GM12873 (cell line): Measurements from ENCODE around the gene LGMN.

Experiments
- TF ChIP-seq, protein P1 (sequence below): IDR thresholded peaks from 2 replicates; pipeline ENCODE4 v1.5.1; 2012; ENCODE audit warnings: low read depth, mild to moderate bottlenecking, moderate library complexity, low read length, control low read depth; ENCODE audit not compliant: insufficient read depth; ENCODE audit errors: missing control alignments

Gene LGMN

DNA sequence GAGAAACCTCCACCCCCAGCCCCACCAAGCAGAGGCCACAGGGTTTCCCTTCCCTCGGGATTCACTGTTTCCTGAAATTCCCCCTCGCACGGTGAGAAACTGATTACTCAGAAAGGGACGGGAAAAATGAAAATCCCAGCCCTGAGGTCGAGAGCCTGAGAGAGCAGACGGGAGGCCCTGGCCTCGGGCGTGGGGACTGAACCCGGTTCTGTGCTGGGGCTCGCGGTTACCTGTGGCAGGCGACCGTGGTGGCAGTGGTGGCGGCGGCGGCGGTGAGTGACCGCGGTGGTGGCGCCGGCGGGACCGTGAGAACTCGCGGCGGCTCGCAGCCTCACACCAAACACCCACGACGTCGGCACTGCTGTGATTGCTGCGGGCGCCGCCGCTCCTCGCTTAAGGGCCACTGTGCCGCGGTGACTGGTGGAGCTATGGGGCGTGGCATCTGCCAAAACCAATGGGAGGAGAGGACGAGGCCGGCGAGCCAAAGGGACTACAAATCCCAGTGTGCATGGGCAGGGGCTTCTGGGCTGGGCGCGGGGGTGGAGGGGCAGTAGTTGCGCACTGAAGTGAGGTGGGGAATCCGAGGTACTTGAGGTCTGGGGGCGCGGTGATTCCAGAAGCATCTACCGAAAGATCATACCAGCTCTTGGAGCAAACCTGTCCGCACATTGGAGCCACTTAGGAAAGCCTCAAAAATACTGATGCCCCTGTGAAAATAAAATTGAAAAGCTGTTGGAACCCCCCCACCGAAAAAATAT is at the start of gene LGMN:
Gene LGMN, minus strand, starts transcription at position 369 of the 758 bp plus-strand sequence. CDS start 15,841 bp downstream, outside the sequence.
- TF ChIP-seq, protein P1, sequence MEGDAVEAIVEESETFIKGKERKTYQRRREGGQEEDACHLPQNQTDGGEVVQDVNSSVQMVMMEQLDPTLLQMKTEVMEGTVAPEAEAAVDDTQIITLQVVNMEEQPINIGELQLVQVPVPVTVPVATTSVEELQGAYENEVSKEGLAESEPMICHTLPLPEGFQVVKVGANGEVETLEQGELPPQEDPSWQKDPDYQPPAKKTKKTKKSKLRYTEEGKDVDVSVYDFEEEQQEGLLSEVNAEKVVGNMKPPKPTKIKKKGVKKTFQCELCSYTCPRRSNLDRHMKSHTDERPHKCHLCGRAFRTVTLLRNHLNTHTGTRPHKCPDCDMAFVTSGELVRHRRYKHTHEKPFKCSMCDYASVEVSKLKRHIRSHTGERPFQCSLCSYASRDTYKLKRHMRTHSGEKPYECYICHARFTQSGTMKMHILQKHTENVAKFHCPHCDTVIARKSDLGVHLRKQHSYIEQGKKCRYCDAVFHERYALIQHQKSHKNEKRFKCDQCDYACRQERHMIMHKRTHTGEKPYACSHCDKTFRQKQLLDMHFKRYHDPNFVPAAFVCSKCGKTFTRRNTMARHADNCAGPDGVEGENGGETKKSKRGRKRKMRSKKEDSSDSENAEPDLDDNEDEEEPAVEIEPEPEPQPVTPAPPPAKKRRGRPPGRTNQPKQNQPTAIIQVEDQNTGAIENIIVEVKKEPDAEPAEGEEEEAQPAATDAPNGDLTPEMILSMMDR: no peak

DNA sequence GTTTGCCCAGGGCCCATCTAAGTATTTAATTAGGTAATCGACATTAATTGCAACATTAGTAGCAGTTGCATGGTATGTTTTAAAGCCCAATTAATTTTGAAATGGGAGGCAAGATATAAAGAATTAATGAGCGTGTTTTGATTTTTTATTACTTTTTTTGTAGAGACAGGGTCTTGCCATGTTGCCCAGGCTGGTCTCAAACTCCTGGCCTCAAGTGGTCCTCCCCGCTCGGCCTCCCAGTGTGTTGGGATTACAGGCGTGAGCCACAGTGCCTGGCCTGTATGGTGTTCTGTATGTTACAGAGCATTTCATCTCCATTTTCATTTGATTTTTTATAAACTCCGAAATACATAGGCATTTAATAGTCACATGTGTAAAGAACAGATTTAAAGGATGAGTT is 46.5 kb upstream of the LGMN start:
- TF ChIP-seq, protein P1: no peak

DNA sequence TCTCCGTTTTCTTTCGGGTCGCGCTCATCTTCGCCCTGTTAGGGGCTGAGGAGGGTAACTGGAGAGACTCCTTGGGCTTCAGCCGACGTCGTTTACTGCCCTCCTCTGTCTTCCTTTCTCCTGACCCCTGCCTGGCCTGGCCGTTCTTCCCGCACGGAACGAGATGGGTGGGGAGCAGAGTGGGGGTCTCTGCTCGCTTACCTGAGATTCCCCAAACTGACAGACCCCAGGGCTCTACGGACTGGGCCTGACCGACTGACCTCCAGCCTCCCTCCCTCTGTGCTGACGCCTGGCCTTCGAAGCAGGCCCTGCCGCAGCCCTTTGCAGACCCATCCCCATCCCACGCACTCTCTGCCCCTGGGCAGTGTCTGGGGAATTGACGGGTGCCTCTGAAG is 46.1 kb upstream of the LGMN start:
- TF ChIP-seq, protein P1: no peak

DNA sequence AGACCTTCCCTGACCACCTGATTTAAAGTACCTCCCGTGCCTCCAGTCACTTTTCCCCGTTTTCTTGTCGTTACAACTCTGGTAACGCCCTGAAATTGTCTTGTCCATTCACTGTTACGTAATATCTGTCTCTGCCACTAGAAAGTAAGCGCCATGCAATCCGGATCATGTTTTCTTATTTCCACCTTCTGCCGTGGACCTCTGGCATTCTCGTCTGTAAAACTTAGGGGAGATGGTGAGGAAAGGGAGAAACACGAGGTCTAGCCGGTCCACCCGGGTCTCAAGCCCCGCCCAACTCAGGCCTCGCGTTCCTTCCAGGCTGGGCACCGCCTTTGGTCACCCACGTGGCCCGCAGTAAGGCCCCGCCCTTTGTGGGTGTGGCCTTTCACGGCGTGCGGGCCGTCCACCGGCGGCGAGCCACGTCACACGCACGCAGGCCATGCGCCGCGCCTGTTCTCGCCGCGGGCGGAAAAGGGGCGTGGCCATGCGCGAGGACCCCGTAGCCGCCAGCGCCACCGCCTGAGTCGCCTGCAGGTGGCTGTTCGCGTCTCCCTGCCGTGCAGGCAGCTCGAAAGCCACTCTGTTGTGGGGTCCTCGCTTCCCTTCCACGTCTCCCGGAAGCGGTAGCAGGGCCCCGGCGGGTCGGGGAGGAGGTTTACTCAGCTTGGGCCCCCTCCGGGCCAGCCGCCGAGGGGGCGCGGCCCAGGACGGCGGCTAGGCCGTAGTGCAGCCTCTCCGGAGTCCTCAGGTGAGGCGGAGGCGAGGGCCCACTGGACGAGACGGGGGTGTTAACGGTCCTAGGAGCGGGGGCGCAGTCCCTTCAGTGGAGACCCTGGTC is 45.5 kb upstream of the LGMN start, which contains the start of gene GOLGA5:
Gene GOLGA5, plus strand, starts transcription at position 597 of the 838 bp plus-strand sequence. CDS start 3,133 bp downstream, outside the sequence.
- TF ChIP-seq, protein P1: no peak

DNA sequence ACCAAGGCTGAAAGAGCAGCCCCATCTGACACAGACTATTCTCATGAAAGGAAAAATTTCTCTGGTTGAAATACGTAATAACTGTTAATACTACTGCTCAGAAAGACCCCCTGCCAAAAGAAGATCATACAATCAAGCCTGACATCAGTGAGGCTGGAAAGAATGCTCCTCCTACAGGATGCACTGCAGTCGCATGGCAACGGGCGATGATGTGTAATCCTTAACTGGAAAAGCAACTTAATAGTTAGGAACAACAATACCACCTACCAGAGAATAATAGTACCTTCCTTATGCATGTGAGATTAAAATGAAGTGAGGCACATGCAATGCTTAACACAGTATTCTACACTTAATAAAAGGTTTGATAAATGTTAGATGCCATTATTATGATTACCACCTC is 44.5 kb upstream of the LGMN start:
- TF ChIP-seq, protein P1: no peak

DNA sequence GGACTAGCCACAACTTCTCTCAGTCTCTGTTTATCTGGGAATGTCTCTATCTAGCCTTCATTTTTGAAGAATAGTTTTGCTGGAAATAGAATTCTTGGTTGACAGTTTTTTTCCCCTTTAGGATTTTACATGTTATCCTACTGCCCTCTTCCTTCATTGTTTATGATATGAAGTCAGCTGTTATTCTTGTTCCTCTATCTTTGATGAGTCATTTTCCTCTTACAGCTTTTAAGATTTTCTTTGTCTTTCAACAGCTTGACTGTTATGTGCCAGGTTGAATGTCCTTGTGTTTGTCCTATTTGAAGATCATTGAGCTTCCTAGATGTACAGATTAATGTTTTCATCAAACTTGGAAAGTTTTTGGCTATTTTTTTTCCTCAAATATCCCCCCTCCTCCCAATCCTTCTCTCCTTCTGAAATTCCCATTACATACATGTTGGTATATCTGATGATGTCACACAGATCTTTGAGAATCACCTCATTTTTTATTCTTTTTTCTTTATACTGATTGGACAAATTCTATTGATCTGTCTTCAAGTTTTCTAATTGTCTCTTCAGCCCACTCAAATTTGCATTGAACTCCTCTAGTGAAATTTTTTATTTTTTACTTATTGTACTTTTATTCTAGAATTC is 41.1 kb upstream of the LGMN start:
- TF ChIP-seq, protein P1: no peak

DNA sequence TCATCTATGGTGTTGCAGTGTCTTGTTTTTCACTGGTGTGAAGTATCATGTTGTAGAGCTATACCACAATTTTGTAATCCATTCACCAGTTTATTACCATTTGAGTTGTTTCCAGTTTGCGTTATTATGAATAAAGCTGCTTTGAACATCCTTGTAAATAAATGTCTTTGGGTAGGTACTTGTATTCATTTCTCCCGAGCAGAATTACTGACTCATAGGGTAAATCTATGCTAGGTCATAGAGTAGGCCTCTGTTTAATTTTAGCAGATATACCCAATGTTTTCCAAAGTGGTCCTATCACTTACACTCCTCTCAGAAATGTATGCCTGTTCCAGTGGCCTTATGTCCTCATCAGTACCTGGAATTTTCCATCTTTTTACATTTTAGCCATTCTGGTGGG is 39.1 kb upstream of the LGMN start:
- TF ChIP-seq, protein P1: no peak
